Amniotic epithelial cell (primary cell): Measurements from ENCODE around the gene CCDC117.
"Not testable (repeated sequence)": the region's sequence is repeated elsewhere in the genome, so short reads cannot be mapped to it uniquely, and the experiment has no call there.

Experiments used
- DNase-seq: peaks from one replicate; pipeline ENCODE4 v3.0.0-alpha.2; 2010; ENCODE audit warnings: low read depth

Gene CCDC117

GRCh38 chr22:28772633-28773460 is at the start of gene CCDC117:
CCDC117 (plus strand) TSS chr22:28772695; CDS start chr22:28772850, 155 bp downstream.
- DNase-seq = peak; percentile 97

- DNase-seq = no peak
Measured at GRCh38 chr22:28728002-28728401, 44.5 kb upstream of the CCDC117 start.

GRCh38 chr22:28728621-28729313 is 43.7 kb upstream of the CCDC117 start:
- DNase-seq = peak; percentile 36

- no peak for DNase-seq
Measured at GRCh38 chr22:28730179-28730578, 42.3 kb upstream of the CCDC117 start.

- no peak for DNase-seq
Measured at GRCh38 chr22:28734393-28734792, 38.1 kb upstream of the CCDC117 start.

- DNase-seq = no peak
Measured at GRCh38 chr22:28736301-28737155, 36.0 kb upstream of the CCDC117 start.

GRCh38 chr22:28737701-28738100 is 34.8 kb upstream of the CCDC117 start:
- no peak for DNase-seq

- not testable (repeated sequence) for DNase-seq
Measured at GRCh38 chr22:28738876-28739275, 33.6 kb upstream of the CCDC117 start.

- DNase-seq = no peak
Measured at GRCh38 chr22:28741200-28741784, 31.2 kb upstream of the CCDC117 start.

GRCh38 chr22:28741785-28742561 is 30.5 kb upstream of the CCDC117 start, which contains the start of the genes CHEK2 and HSCB:
CHEK2 (minus strand) TSS chr22:28741820; CDS start chr22:28734721, 7,099 bp downstream.
HSCB (plus strand) TSS chr22:28742039; CDS start chr22:28742096, 57 bp downstream.
- DNase-seq = peak; percentile 99

- no peak for DNase-seq
Measured at GRCh38 chr22:28742562-28742962, 29.9 kb upstream of the CCDC117 start.

GRCh38 chr22:28743852-28744251 is 28.6 kb upstream of the CCDC117 start:
- no peak for DNase-seq

- peak; percentile 41 for DNase-seq
Measured at GRCh38 chr22:28750471-28750881, 22.0 kb upstream of the CCDC117 start.

GRCh38 chr22:28754512-28754911 is 18.0 kb upstream of the CCDC117 start:
- DNase-seq = not testable (repeated sequence)

GRCh38 chr22:28759861-28760560 is 12.5 kb upstream of the CCDC117 start:
- DNase-seq = peak; percentile 65

- DNase-seq = no peak
Measured at GRCh38 chr22:28761449-28761755, 11.1 kb upstream of the CCDC117 start.

- not testable (repeated sequence) for DNase-seq
Measured at GRCh38 chr22:28762000-28762399, 10.5 kb upstream of the CCDC117 start.

- DNase-seq = no peak
Measured at GRCh38 chr22:28766628-28767027, 5.9 kb upstream of the CCDC117 start.

GRCh38 chr22:28768701-28769393 is 3.6 kb upstream of the CCDC117 start:
- no peak for DNase-seq
